Measurements from ENCODE around the gene GABPB2. TPM values are rescaled to one million over a fixed set of nuclear protein-coding genes. Genes with fewer than 3 reads are reported as not detected.

Gene GABPB2
- total RNA-seq, 1 experiment from 2014 or later, result 2.0 TPM

GRCh38 chr1:151108331-151108730, 37.8 kb downstream of the GABPB2 start:
- Histone ChIP-seq H3K27me3 (replicated peaks; ENCODE audit: control insufficient read depth, insufficient read depth, low read length) (no peaks in the 10 kb centered on the region), H3K4me3 (ENCODE audit: low read depth, low read length) (no peak overlapping the region), H3K36me3 (ENCODE audit: control insufficient read depth, insufficient read depth, low read length) (no peaks in the 10 kb centered on the region), H3K4me1 (no peaks in the 10 kb centered on the region), H3K9me3 (no peaks in the 10 kb centered on the region)
- H3K27me3 Mint-ChIP-seq (ENCODE audit: insufficient read depth, unreplicated experiment), result no peaks in the 10 kb centered on the region
- ChIA-PET CTCF (no interaction called here), POLR2A (no interaction called here)
- BruUV-seq (replicated peaks), result no TSS peak
- DNase-seq, result no peak
- no peak overlapping the region for H3K27ac Mint-ChIP-seq (ENCODE audit: unreplicated experiment)
- H3K9me3 Mint-ChIP-seq (ENCODE audit: unreplicated experiment), result no peaks in the 10 kb centered on the region
- H3K4me1 Mint-ChIP-seq (ENCODE audit: low read depth, unreplicated experiment), result no peaks in the 10 kb centered on the region
- intact Hi-C loops (cut with micrococcal nuclease; ENCODE audit: unreplicated experiment), result no loop called here
- no peak overlapping the region for H3K4me3 Mint-ChIP-seq (ENCODE audit: unreplicated experiment)
- no peak for TF ChIP-seq CTCF (IDR thresholded peaks at IDR 0.05; ENCODE audit: insufficient read depth in 1 of 2, low read depth in 1 of 2, low read length in 1 of 2, severe bottlenecking in 1 of 2, unreplicated experiment in 1 of 2)
- no peaks in the 10 kb centered on the region for H3K36me3 Mint-ChIP-seq (ENCODE audit: insufficient read depth, unreplicated experiment)

- Mint-ChIP-seq H3K9me3 (ENCODE audit: unreplicated experiment) (no peaks in the 10 kb centered on the region), H3K36me3 (ENCODE audit: insufficient read depth, unreplicated experiment) (no peaks in the 10 kb centered on the region), H3K27ac (ENCODE audit: unreplicated experiment) (no peak overlapping the region), H3K4me3 (ENCODE audit: unreplicated experiment) (no peak overlapping the region), H3K4me1 (ENCODE audit: low read depth, unreplicated experiment) (no peaks in the 10 kb centered on the region), H3K27me3 (ENCODE audit: insufficient read depth, unreplicated experiment) (no peaks in the 10 kb centered on the region)
- no peak for TF ChIP-seq CTCF (IDR thresholded peaks at IDR 0.05; ENCODE audit: insufficient read depth in 1 of 2, low read depth in 1 of 2, low read length in 1 of 2, severe bottlenecking in 1 of 2, unreplicated experiment in 1 of 2)
- intact Hi-C loops (cut with micrococcal nuclease; ENCODE audit: unreplicated experiment), result no loop called here
- POLR2A ChIA-PET, result interaction anchor here (0.6 kb wide), 1 partner anchor 76 kb away, joined by 3 read pairs; the partner anchor contains the start of gene VPS72
- no peak for DNase-seq
- H3K4me1 ChIP-seq, result no peaks in the 10 kb centered on the region
- CTCF ChIA-PET, result no interaction called here
- H3K27me3 ChIP-seq (replicated peaks; ENCODE audit: control insufficient read depth, insufficient read depth, low read length), result no peaks in the 10 kb centered on the region
- H3K4me3 ChIP-seq (ENCODE audit: low read depth, low read length), result no peak overlapping the region
- no peaks in the 10 kb centered on the region for H3K36me3 ChIP-seq (ENCODE audit: control insufficient read depth, insufficient read depth, low read length)
- no peaks in the 10 kb centered on the region for H3K9me3 ChIP-seq
- no TSS peak for BruUV-seq (replicated peaks)
These were observed 43.3 kb downstream of the GABPB2 start for GRCh38 chr1:151113877-151114276.

GRCh38 chr1:151124763-151125403, 54.3 kb downstream of the GABPB2 start:
- H3K9me3 ChIP-seq, result no peaks in the 10 kb centered on the region
- ChIA-PET POLR2A (no interaction called here), CTCF (no interaction called here)
- Mint-ChIP-seq H3K36me3 (ENCODE audit: insufficient read depth, unreplicated experiment) (no peaks in the 10 kb centered on the region), H3K4me1 (ENCODE audit: low read depth, unreplicated experiment) (no peaks in the 10 kb centered on the region), H3K4me3 (ENCODE audit: unreplicated experiment) (no peak overlapping the region), H3K27me3 (ENCODE audit: insufficient read depth, unreplicated experiment) (no peaks in the 10 kb centered on the region), H3K9me3 (ENCODE audit: unreplicated experiment) (no peaks in the 10 kb centered on the region), H3K27ac (ENCODE audit: unreplicated experiment) (no peak overlapping the region)
- BruUV-seq (replicated peaks), result no TSS peak
- H3K36me3 ChIP-seq (ENCODE audit: control insufficient read depth, insufficient read depth, low read length), result no peaks in the 10 kb centered on the region
- DNase-seq, result no peak
- H3K4me3 ChIP-seq (ENCODE audit: low read depth, low read length), result no peak overlapping the region
- H3K27me3 ChIP-seq (replicated peaks; ENCODE audit: control insufficient read depth, insufficient read depth, low read length), result no peaks in the 10 kb centered on the region
- no peaks in the 10 kb centered on the region for H3K4me1 ChIP-seq
- TF ChIP-seq CTCF (IDR thresholded peaks at IDR 0.05; ENCODE audit: insufficient read depth in 1 of 2, low read depth in 1 of 2, low read length in 1 of 2, severe bottlenecking in 1 of 2, unreplicated experiment in 1 of 2), result no peak
- intact Hi-C loops (cut with micrococcal nuclease; ENCODE audit: unreplicated experiment), result no loop called here
